ENCODE measurements around the gene ROR2.

ROR2 gene

GRCh38 chr9:91778031-91778430, 172.0 kb downstream of the ROR2 start:
- TF ChIP-seq CTCF (IDR thresholded peaks at IDR 0.05; ENCODE audit: extremely low read depth, insufficient read depth, missing control alignments): no peak
- in situ Hi-C loops (cut with MboI; ENCODE audit: low pct_unique_long_range_greater_than_20kb, low sequenced_read_pairs, unreplicated experiment): no loop called here

GRCh38 chr9:91777292-91777830, 172.7 kb downstream of the ROR2 start:
- in situ Hi-C loops (cut with MboI; ENCODE audit: low pct_unique_long_range_greater_than_20kb, low sequenced_read_pairs, unreplicated experiment): no loop called here
- DNase-seq (ENCODE audit: low spot score): no peak
- TF ChIP-seq CTCF (IDR thresholded peaks at IDR 0.05; ENCODE audit: extremely low read depth, insufficient read depth, missing control alignments): no peak

More at GRCh38 chr9:91778031-91778430, 172.0 kb downstream of the ROR2 start:
- DNase-seq (ENCODE audit: low spot score): no peak

GRCh38 chr9:91776409-91777291, 173.4 kb downstream of the ROR2 start:
- in situ Hi-C loops (cut with MboI; ENCODE audit: low pct_unique_long_range_greater_than_20kb, low sequenced_read_pairs, unreplicated experiment): no loop called here
- no peak for DNase-seq (ENCODE audit: low spot score)
- TF ChIP-seq CTCF (IDR thresholded peaks at IDR 0.05; ENCODE audit: extremely low read depth, insufficient read depth, missing control alignments): no peak

- no peak for TF ChIP-seq CTCF (IDR thresholded peaks at IDR 0.05; ENCODE audit: extremely low read depth, insufficient read depth, missing control alignments)
- no peak for DNase-seq (ENCODE audit: low spot score)
- in situ Hi-C loops (cut with MboI; ENCODE audit: low pct_unique_long_range_greater_than_20kb, low sequenced_read_pairs, unreplicated experiment): no loop called here
These were observed 174.4 kb downstream of the ROR2 start for GRCh38 chr9:91775708-91776028.

- DNase-seq (ENCODE audit: low spot score): peak; percentile 81
These were observed 174.9 kb downstream of the ROR2 start for GRCh38 chr9:91775011-91775707.

More at GRCh38 chr9:91775011-91775707, 174.9 kb downstream of the ROR2 start:
- TF ChIP-seq CTCF (IDR thresholded peaks at IDR 0.05; ENCODE audit: extremely low read depth, insufficient read depth, missing control alignments): peak; percentile 91
- in situ Hi-C loops (cut with MboI; ENCODE audit: low pct_unique_long_range_greater_than_20kb, low sequenced_read_pairs, unreplicated experiment): no loop called here
